ENCODE results near the gene ITSN1.

DNA sequence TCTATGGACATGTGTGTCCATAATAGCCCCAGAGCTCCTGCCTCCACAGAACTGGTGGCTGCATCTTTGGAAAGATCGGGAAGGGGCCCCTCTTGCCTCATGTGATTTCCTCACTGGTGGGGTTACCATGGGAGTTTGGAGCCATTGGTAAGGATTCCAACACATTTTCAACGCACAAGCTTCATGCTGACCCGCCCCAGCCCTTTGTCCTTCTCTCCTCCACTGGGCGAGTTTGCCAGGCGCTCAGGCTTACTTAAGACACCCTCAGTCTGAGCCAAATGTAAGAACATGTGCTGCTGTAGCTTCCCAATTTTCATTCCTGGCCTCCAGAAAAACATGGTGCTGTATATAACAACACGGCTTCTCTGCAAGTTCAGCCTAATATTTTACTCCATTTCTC, 200.9 kb downstream of the ITSN1 start:
- TF ChIP-seq, protein P1, sequence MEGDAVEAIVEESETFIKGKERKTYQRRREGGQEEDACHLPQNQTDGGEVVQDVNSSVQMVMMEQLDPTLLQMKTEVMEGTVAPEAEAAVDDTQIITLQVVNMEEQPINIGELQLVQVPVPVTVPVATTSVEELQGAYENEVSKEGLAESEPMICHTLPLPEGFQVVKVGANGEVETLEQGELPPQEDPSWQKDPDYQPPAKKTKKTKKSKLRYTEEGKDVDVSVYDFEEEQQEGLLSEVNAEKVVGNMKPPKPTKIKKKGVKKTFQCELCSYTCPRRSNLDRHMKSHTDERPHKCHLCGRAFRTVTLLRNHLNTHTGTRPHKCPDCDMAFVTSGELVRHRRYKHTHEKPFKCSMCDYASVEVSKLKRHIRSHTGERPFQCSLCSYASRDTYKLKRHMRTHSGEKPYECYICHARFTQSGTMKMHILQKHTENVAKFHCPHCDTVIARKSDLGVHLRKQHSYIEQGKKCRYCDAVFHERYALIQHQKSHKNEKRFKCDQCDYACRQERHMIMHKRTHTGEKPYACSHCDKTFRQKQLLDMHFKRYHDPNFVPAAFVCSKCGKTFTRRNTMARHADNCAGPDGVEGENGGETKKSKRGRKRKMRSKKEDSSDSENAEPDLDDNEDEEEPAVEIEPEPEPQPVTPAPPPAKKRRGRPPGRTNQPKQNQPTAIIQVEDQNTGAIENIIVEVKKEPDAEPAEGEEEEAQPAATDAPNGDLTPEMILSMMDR (IDR thresholded peaks at IDR 0.05; ENCODE audit: low read depth, low read length, missing input control), result no peak
- TF ChIP-seq RAD21 (IDR thresholded peaks at IDR 0.05), result no peak

Data from liver (tissue), 3 donors.